ENCODE measurements around the gene CPB1.

The CPB1 gene

DNA sequence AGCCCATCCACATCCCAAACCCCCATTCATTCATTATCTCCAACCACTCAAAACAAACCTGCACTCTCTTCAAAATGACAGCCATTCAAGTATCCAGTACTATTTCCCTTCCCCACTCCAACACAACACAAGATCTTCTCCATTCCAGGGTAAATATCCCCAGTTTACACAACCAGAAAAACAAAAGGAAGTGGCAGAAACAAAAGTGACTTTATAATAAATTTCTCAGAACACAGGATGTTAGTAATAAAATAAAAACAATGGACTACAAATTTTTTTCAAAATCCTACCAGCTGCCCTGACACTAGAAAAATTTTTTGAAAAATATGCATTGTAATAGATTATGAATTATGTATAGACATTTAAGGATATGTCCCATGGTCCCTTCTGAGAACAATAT lies 51.6 kb downstream of the CPB1 start:
- DNase-seq (ENCODE audit: extremely low read depth in 1 of 2, low read depth in 1 of 2): no peak

DNA sequence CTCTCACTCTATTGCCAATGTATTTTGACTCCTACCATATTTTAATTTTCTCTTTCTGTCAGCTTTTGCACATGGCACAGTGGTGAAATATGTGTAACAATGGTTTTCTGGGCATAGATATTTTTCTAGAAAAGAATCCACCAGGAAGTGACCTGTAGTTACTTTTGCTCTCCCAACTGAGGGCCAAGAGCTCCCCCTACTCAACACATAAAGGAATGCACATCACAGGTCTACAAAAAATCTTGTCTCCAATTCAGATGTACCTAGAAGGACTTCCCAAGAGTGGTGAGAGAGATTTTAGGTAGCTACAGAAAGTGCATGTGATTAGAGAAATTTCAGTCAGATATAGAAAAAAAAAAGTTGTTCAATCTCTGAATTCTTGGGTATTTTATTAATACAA lies 53.1 kb downstream of the CPB1 start:
- DNase-seq (ENCODE audit: extremely low read depth in 1 of 2, low read depth in 1 of 2): no peak

DNA sequence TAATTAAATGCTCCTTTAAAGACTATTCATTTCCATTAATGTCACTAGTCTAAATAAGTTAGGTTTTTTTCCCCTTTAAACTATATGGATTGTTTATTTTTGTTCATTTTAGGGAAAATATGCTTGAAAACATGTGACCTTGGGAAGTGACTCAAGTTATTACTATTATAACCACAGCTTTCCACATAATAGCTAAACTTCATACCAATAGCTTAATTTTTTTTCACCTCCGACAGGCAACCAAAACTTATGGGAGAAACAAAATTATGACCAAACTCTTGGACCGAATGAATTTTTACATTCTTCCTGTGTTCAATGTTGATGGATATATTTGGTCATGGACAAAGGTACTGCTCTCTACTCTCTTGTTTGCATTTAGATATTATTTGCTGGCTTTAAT lies 53.7 kb downstream of the CPB1 start:
- DNase-seq (ENCODE audit: extremely low read depth in 1 of 2, low read depth in 1 of 2): no peak

DNA sequence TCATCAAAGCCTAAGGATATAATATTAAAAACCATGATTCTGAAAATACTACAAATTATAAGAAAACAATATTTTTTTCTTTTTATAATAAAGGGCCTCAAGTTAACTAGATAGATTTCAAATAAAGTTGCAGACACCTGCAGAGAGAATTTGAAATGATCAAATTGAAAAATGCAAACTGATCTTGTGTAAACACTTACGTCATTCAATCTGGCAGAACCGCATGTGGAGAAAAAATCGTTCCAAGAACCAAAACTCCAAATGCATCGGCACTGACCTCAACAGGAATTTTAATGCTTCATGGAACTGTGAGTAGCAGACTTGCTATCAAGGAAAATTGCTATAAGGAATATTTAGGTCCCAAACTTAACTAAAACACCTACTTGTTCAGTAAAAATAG lies 54.7 kb downstream of the CPB1 start:
- DNase-seq (ENCODE audit: extremely low read depth in 1 of 2, low read depth in 1 of 2): no peak

DNA sequence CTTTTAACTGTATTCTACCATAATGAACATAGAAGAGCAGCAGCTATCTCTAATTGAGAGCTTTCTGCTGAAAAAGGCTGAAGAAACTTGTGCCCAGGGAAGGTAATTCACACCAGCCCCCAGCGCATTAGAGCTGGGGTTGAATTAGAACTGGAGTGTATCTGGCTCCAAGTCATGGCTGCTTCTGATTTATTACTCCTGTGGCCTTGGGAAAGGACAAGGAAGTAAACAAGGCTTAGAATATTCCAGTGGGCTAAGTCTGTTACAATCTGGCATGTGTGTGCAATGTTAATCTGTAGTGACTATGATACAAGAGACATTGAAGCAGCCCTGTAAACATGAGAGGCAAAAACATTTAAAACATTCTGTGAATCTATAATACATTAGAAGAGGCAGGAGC lies 55.6 kb downstream of the CPB1 start:
- DNase-seq (ENCODE audit: extremely low read depth in 1 of 2, low read depth in 1 of 2): no peak

DNA sequence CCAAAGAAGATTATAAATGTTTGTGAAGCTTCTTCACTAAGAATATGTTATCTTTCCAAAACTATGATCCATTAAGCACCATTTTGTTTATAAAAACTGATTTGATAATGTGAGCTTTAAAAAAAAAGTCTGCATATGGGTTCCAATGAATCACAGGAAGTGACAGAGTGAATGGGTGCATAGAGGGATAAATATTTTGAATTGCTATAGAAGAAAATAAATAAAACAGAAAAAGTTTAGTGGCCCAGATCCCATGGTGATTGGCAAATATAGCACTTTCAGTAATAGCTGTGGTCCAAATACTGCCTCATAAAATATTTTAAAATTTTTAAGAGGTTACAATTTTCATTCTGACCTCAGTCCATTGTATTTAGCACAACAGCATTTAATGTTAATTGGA lies 56.6 kb downstream of the CPB1 start:
- no peak for DNase-seq (ENCODE audit: extremely low read depth in 1 of 2, low read depth in 1 of 2)

DNA sequence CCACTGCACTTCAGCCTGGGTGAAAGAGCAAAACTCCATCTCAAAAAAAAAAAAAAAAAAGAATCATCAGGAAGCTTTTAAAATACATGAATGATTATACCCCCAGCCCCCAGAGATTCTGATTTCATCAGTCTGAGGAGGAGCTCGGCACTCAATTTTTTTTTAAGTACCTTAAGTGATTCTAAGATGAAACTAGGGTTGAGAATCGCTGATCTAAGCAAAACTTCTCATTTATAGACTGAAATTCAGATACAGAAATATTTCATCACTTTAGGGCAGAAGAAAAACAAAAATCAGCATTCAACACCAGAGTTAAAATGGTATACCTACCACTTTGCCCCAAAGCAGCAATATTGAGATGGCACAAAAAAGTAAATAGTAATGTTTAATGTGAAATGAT lies 62.2 kb downstream of the CPB1 start:
- no peak for DNase-seq (ENCODE audit: extremely low read depth in 1 of 2, low read depth in 1 of 2)

DNA sequence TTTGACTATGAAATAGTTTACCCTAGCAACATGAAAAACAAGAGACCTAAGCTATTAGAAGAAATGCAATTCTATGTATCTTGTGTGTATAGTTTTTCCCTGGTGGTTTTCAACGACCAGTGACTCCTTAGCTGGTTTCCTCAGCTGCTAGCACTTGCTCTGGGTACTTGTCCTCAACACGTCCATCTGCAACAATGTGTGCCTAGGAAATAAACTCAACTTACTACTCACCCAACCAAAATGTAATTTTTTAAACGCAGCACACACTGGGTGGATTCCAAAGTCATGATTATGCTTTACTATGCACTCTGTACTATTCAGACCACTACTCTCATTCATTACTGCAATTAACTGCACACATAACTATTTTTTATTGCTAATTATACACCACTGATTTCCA lies 68.5 kb downstream of the CPB1 start:
- DNase-seq (ENCODE audit: extremely low read depth in 1 of 2, low read depth in 1 of 2): no peak

DNA sequence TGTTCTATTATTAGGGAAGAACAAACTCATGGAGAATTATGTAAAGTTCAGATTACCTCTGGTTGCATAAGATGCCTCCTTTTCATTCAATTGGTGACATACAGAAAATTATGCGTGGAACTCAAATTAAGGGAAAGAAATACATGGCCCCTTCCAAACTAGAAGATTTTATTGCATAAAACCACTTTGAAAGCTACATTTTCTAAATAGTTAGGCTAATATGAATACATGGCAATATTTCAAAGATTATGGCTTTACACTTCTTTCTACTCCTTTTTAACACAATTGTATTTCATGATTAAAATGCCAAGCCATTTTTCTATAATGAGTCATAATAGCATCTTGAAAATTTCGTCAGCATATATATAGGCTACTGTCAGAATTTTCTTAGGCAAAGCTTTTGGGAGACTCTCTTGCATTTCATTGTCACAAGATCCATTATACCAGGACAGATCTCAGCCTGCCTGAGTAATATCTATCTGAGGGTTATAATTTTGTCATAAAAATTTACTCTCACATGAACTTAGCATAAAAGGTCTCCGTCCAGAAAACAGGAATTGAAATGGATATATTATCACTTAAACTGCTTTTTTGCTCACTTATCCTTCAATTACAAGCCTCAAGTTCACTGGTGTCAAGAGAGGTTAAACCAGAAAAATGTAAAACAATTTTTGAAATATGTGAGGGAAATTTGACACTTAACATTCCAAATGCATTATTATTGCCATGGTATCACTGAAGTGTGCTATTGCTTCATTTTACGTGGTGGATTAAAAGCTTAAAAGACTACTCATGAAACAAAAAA lies 74.6 kb downstream of the CPB1 start:
- DNase-seq (ENCODE audit: extremely low read depth in 1 of 2, low read depth in 1 of 2): no peak

DNA sequence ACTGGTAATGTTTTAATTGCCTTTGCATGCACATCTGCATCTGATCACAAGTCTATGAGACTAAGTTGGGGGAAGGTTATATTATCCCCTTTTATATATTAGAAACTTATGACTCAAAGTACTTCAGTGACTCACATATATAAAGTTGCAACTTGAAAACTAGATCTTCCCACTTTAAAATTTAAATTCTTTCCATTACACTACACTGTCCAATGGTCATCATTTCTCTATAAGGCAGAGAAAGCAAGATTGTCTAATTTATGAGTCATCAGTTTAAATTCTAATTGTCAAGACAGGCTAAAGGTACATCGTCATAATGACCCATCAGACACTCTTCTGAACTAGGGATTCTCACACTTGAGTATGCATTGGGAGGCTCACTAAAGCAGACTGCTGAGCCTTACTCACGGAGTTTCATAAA lies 75.4 kb downstream of the CPB1 start:
- no peak for DNase-seq (ENCODE audit: extremely low read depth in 1 of 2, low read depth in 1 of 2)

DNA sequence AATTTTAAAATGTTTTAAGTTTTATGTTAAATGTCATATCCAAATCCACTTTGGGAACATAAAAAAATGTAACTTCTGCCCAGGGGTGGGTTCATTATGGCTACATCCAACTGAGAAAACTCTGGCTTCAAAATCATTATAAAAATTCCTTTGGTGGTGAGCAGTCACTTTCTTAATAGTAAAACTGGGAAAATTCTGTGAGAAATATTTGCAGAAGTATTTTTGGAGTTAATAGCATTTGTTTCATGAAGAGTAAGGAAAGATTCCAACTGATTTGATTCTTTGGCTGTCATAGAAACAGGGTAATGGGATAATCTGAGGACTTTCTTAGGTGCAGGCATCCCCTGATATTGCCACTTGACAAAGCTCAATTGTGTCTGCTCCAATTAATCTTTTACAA lies 76.3 kb downstream of the CPB1 start:
- DNase-seq (ENCODE audit: extremely low read depth in 1 of 2, low read depth in 1 of 2): no peak

DNA sequence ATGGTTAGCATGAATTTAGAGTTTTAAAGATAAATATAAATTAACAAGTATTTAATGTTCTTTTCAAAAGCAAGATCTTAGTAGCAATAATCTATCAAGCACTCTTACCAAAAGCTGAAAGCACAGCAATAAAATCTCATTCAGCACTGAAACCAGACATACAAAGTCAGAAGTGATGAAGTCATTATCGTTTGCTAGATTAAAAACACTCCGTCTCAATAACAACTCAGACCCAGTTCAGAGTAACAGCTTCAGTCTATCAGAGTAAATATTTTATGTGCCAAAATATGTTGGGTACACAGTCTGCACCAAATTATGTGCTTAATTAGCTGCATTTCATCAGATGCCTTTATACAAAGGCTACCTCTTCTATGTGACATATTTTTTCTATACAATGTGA lies 79.1 kb downstream of the CPB1 start:
- DNase-seq (ENCODE audit: extremely low read depth in 1 of 2, low read depth in 1 of 2): no peak
